HG02610 (cell line): ENCODE measurements around the gene HTR1D.
"Not testable (repeated sequence)": the region's sequence is repeated elsewhere in the genome, so short reads cannot be mapped to it uniquely, and the experiment has no call there.

ENCODE experiments used
- ATAC-seq: cut with Tn5 transposase; IDR thresholded peaks from one replicate; pipeline ENCODE4 v1.9.1; 2021; ENCODE audit warnings: mild to moderate bottlenecking, moderate library complexity; ENCODE audit not compliant: unreplicated experiment

The HTR1D gene

GRCh38 chr1:23217421-23218115 is at the start of gene HTR1D:
Gene HTR1D, minus strand, starts transcription at chr1:23217502. Its CDS starts 23,283 bp downstream, at chr1:23194219.
- no peak for ATAC-seq

GRCh38 chr1:23263380-23263887 is 46.1 kb upstream of the HTR1D start:
- ATAC-seq: no peak

GRCh38 chr1:23258082-23258481 is 40.8 kb upstream of the HTR1D start:
- ATAC-seq: not testable (repeated sequence)

- not testable (repeated sequence) for ATAC-seq
Observed at GRCh38 chr1:23257371-23257770, 40.1 kb upstream of the HTR1D start.

GRCh38 chr1:23254584-23254983 is 37.3 kb upstream of the HTR1D start:
- ATAC-seq: no peak

GRCh38 chr1:23251812-23252211 is 34.5 kb upstream of the HTR1D start:
- no peak for ATAC-seq

- no peak for ATAC-seq
Observed at GRCh38 chr1:23249787-23250454, 32.6 kb upstream of the HTR1D start.

- no peak for ATAC-seq
Observed at GRCh38 chr1:23247276-23247675, 30.0 kb upstream of the HTR1D start.

GRCh38 chr1:23246274-23246673 is 29.0 kb upstream of the HTR1D start:
- no peak for ATAC-seq

- ATAC-seq: no peak
Observed at GRCh38 chr1:23244256-23244761, 27.0 kb upstream of the HTR1D start.

GRCh38 chr1:23242414-23242813 is 25.1 kb upstream of the HTR1D start:
- no peak for ATAC-seq

- no peak for ATAC-seq
Observed at GRCh38 chr1:23239638-23240295, 22.5 kb upstream of the HTR1D start.

GRCh38 chr1:23238565-23238964 is 21.3 kb upstream of the HTR1D start:
- ATAC-seq: no peak

- no peak for ATAC-seq
Observed at GRCh38 chr1:23237508-23237907, 20.2 kb upstream of the HTR1D start.

- no peak for ATAC-seq
Observed at GRCh38 chr1:23227806-23228205, 10.5 kb upstream of the HTR1D start.

- ATAC-seq: no peak
Observed at GRCh38 chr1:23224739-23225648, 7.7 kb upstream of the HTR1D start.

- ATAC-seq: not testable (repeated sequence)
Observed at GRCh38 chr1:23223963-23224362, 6.7 kb upstream of the HTR1D start.

- ATAC-seq: not testable (repeated sequence)
Observed at GRCh38 chr1:23223490-23223951, 6.2 kb upstream of the HTR1D start.

GRCh38 chr1:23222742-23223141 is 5.4 kb upstream of the HTR1D start:
- ATAC-seq: no peak

- ATAC-seq: no peak
Observed at GRCh38 chr1:23222331-23222730, 5.0 kb upstream of the HTR1D start.
